K562 (cell line): ENCODE data around the gene ITGB2. TPM values are rescaled to one million over a fixed set of nuclear protein-coding genes. Genes with fewer than 3 reads are reported as not detected.

Experiments used
- ARID4B ChIP-seq: sonication (generic); formaldehyde crosslinking; IDR thresholded peaks from 2 replicates; pipeline ENCODE4 v1.8.0; 2022; ENCODE audit warnings: mild to moderate bottlenecking, missing genetic modification reagents
- CBX1 ChIP-seq: sonication (generic); IDR thresholded peaks from 2 replicates; pipeline ENCODE4 v1.6.1; 2016; ENCODE audit warnings: antibody characterized with exemption, low read depth, mild to moderate bottlenecking
- CBX2 ChIP-seq: fragments of 200-600 bp; sonication (generic); IDR thresholded peaks from one replicate; pipeline ENCODE4 v1.6.1; 2012; ENCODE audit warnings: mild to moderate bottlenecking, low read length, inconsistent platforms; ENCODE audit not compliant: insufficient read depth, poor library complexity, severe bottlenecking
- CEBPG ChIP-seq, 3 experiments: fragments of 200-800 bp in 1 of 3; sonication (Bioruptor generic) in 1 of 3; sonication (generic) in 1 of 3; formaldehyde crosslinking in 1 of 3; IDR thresholded peaks in 2 of 3; conservative IDR thresholded peaks in 1 of 3; 2 replicates each; pipeline versions ENCODE4 v1.6.1 to v1.8.0; 2016 to 2022; ENCODE audit warnings: missing compliant biosample characterization in 2 of 3, missing genetic modification characterization in 2 of 3, mild to moderate bottlenecking in 1 of 3, missing genetic modification reagents in 1 of 3
- CGGBP1 ChIP-seq: fragments of 250-450 bp; sonication (Bioruptor Pico); IDR thresholded peaks from 2 replicates; pipeline ENCODE4 v1.9.0; 2021; ENCODE audit warnings: mild to moderate bottlenecking
- DPF2 ChIP-seq: fragments of 450-650 bp; IDR thresholded peaks from 2 replicates; pipeline ENCODE4 v1.6.1; 2016
- HMGN3 ChIP-seq: IDR thresholded peaks from 2 replicates; pipeline ENCODE4 v1.6.1; 2011; ENCODE audit warnings: borderline replicate concordance, low read depth, mild to moderate bottlenecking, mixed read lengths, low read length; ENCODE audit not compliant: insufficient read length; ENCODE audit errors: extremely low read depth
- NFE2L1 ChIP-seq: fragments of 450-650 bp; IDR thresholded peaks from 2 replicates; pipeline ENCODE4 v1.6.1; 2016; ENCODE audit warnings: missing genetic modification characterization, low read depth, mild to moderate bottlenecking, missing compliant biosample characterization, moderate library complexity, borderline replicate concordance
- PREB ChIP-seq: sonication (generic); formaldehyde crosslinking; IDR thresholded peaks from 2 replicates; pipeline ENCODE4 v1.8.1; 2023; ENCODE audit warnings: mild to moderate bottlenecking, missing genetic modification reagents
- RBM22 ChIP-seq: fragments of 200-400 bp; formaldehyde crosslinking; IDR thresholded peaks from 2 replicates; pipeline ENCODE4 v1.6.1; 2018; ENCODE audit warnings: low read length, low read depth; ENCODE audit not compliant: poor library complexity, severe bottlenecking
- SREBF1 ChIP-seq: fragments of 150-350 bp; IDR thresholded peaks from 2 replicates; pipeline ENCODE4 v1.6.1; 2014; ENCODE audit warnings: antibody characterized with exemption, low read depth, low read length, borderline replicate concordance
- VEZF1 ChIP-seq: fragments of 200-800 bp; sonication (Bioruptor generic); IDR thresholded peaks from 2 replicates; pipeline ENCODE4 v1.6.1; 2017; ENCODE audit warnings: missing genetic modification characterization, missing compliant biosample characterization
- ZBTB1 ChIP-seq: sonication (generic); formaldehyde crosslinking; IDR thresholded peaks from 2 replicates; pipeline ENCODE4 v1.8.1; 2023; ENCODE audit warnings: missing genetic modification reagents, low read depth, mild to moderate bottlenecking, borderline replicate concordance
- ZNF41 ChIP-seq: fragments of 250-450 bp; sonication (Bioruptor Pico); conservative IDR thresholded peaks from 2 replicates; pipeline ENCODE4 v1.4.0; 2020; ENCODE audit warnings: mild to moderate bottlenecking
- polyA plus RNA-seq, 8 experiments: library from polyadenylated mRNA; depleted of rRNA in 4 of 8; stranded (reverse) in 5 of 8; unstranded in 3 of 8; fragments of >200 nt; fragmentation: Nextera tagmentation in 2 of 8; fragmentation: Illumina TruSeq in 1 of 8; extraction: Ambion mirVana in 2 of 8; extraction: Trizol in 1 of 8; gene quantifications; 2 replicates each; pipeline versions ENCODE4 v1.2.1 to v1.2.3, GENCODE V29; 2011 to 2014; ENCODE audit warnings: inconsistent platforms in 1 of 8, missing spikeins in 1 of 8
- total RNA-seq, 7 experiments: library from RNA; depleted of rRNA in 6 of 7; stranded (reverse); fragments of >200 nt in 6 of 7; fragmentation: Illumina TruSeq in 2 of 7; extraction: Trizol in 2 of 7; gene quantifications; 2 replicates each; pipeline versions ENCODE4 v1.2.1 to v1.2.3, GENCODE V29; 2011 to 2021; ENCODE audit warnings: low replicate concordance in 1 of 7
- TF ChIP-seq, protein P1 (sequence below): sonication (generic); formaldehyde crosslinking; IDR thresholded peaks from 2 replicates; pipeline ENCODE4 v1.8.0; 2023; ENCODE audit warnings: mild to moderate bottlenecking, missing genetic modification reagents

The ITGB2 gene
- total and polyA plus RNA-seq, 9 of the 15 experiments (the other 6 are each of a cell fraction or from before 2014, with no cell fraction given) = 0.07 to 1.3 (median 0.51) TPM; not detected in 2

DNA sequence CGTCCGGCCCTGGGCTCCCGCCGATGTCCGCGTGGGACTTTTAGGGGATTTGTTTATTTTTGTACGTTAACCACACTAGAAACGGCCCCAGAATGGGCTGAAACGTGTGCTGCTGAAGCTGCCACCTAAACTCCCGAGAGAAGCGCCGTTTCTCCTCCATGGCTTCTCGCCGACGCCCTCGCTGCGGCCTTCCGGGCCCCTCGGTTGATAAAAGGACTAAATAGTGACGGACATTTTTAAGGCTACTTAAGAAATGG is 46.5 kb downstream of the ITGB2 start (continued):
- TF ChIP-seq CBX1 (no peak), NFE2L1 (tag) (no peak), ZNF41 (no peak), DPF2 (no peak), ARID4B (CRISPR knock-in tag) (no peak), PREB (CRISPR knock-in tag) (no peak), CGGBP1 (no peak), CBX2 (no peak), ZBTB1 (CRISPR knock-in tag) (no peak; the same call in 1 of the 2 replicates), HMGN3 (no peak), CEBPG (CRISPR knock-in tag; IDR thresholded peaks at IDR 0.05) (no peak; the same call in 1 of the 2 replicates), CEBPG (tag; conservative IDR thresholded peaks at IDR 0.05 in 1 of 2, IDR thresholded peaks at IDR 0.05 in 1 of 2) (no peak), VEZF1 (CRISPR knock-in tag) (no peak), RBM22 (no peak), SREBF1 (no peak)
- TF ChIP-seq, protein P1, sequence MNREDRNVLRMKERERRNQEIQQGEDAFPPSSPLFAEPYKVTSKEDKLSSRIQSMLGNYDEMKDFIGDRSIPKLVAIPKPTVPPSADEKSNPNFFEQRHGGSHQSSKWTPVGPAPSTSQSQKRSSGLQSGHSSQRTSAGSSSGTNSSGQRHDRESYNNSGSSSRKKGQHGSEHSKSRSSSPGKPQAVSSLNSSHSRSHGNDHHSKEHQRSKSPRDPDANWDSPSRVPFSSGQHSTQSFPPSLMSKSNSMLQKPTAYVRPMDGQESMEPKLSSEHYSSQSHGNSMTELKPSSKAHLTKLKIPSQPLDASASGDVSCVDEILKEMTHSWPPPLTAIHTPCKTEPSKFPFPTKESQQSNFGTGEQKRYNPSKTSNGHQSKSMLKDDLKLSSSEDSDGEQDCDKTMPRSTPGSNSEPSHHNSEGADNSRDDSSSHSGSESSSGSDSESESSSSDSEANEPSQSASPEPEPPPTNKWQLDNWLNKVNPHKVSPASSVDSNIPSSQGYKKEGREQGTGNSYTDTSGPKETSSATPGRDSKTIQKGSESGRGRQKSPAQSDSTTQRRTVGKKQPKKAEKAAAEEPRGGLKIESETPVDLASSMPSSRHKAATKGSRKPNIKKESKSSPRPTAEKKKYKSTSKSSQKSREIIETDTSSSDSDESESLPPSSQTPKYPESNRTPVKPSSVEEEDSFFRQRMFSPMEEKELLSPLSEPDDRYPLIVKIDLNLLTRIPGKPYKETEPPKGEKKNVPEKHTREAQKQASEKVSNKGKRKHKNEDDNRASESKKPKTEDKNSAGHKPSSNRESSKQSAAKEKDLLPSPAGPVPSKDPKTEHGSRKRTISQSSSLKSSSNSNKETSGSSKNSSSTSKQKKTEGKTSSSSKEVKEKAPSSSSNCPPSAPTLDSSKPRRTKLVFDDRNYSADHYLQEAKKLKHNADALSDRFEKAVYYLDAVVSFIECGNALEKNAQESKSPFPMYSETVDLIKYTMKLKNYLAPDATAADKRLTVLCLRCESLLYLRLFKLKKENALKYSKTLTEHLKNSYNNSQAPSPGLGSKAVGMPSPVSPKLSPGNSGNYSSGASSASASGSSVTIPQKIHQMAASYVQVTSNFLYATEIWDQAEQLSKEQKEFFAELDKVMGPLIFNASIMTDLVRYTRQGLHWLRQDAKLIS = no peak
